Measurements from ENCODE around the gene SULF2.

GRCh38 chr20:47674686-47675085 is 110.6 kb downstream of the SULF2 start:
- TF ChIP-seq ZNF565 (CRISPR knock-in tag; conservative IDR thresholded peaks at IDR 0.05; ENCODE audit: low read depth) (no peak), BACH2 (CRISPR knock-in tag; IDR thresholded peaks at IDR 0.05; ENCODE audit: borderline replicate concordance) (no peak), ZFP3 (CRISPR knock-in tag; IDR thresholded peaks at IDR 0.05) (no peak), ARNTL (CRISPR knock-in tag; IDR thresholded peaks at IDR 0.05; ENCODE audit: borderline replicate concordance, low read depth) (no peak)
